GM12892 (cell line): ENCODE results near the gene ACKR1.

ENCODE experiments used
- POLR2A ChIP-seq: IDR thresholded peaks from 2 replicates; pipeline ENCODE4 v1.6.1; 2011; ENCODE audit warnings: low read depth, low read length, control low read depth
- POLR2AphosphoS5 ChIP-seq: IDR thresholded peaks from 2 replicates; pipeline ENCODE4 v1.6.1; 2011; ENCODE audit warnings: low read depth, low read length, control low read depth
- TAF1 ChIP-seq: IDR thresholded peaks from 2 replicates; pipeline ENCODE4 v1.6.1; 2011; ENCODE audit warnings: low read depth, mild to moderate bottlenecking, control low read depth, low read length, borderline replicate concordance

DNA sequence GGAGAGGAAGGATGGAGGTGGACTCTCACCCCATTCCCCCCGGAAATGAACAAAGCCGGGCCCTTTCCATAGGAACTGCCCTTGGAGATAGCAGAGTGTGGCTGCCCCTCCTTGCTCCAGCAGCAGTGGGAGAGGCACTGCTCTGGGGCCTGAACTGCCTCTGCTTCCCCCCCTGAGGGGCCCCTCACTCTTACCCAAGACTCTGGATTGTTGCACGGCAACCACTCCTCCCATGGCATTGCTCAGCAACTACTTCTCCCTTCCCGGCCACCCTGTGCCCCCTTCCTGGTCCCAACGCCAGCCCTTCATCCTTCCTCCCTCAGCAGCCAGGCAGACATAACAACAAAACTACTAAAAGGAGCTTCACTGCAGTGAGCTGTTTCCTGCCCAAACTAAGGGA, 3.0 kb upstream of the ACKR1 start:
- TF ChIP-seq POLR2A: no peak
- TF ChIP-seq POLR2AphosphoS5: no peak
- TF ChIP-seq TAF1: no peak
